ENCODE data around the gene RDH11.
A peak's percentile ranks its signal among the peaks of the same experiment; 100 is the strongest.
"Not testable (repeated sequence)": the region's sequence is repeated elsewhere in the genome, so short reads cannot be mapped to it uniquely, and the experiment has no call there.

Gene RDH11

GRCh38 chr14:67703997-67704396 lies 8.4 kb upstream of the RDH11 start:
- TF ChIP-seq, protein P1, sequence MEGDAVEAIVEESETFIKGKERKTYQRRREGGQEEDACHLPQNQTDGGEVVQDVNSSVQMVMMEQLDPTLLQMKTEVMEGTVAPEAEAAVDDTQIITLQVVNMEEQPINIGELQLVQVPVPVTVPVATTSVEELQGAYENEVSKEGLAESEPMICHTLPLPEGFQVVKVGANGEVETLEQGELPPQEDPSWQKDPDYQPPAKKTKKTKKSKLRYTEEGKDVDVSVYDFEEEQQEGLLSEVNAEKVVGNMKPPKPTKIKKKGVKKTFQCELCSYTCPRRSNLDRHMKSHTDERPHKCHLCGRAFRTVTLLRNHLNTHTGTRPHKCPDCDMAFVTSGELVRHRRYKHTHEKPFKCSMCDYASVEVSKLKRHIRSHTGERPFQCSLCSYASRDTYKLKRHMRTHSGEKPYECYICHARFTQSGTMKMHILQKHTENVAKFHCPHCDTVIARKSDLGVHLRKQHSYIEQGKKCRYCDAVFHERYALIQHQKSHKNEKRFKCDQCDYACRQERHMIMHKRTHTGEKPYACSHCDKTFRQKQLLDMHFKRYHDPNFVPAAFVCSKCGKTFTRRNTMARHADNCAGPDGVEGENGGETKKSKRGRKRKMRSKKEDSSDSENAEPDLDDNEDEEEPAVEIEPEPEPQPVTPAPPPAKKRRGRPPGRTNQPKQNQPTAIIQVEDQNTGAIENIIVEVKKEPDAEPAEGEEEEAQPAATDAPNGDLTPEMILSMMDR (conservative IDR thresholded peaks at IDR 0.05; ENCODE audit: low read depth, low read length), result no peak
- no peak for DNase-seq (ENCODE audit: low read depth)
- H3K4me3 ChIP-seq (ENCODE audit: low read depth, low read length), result no peak overlapping the region

DNA sequence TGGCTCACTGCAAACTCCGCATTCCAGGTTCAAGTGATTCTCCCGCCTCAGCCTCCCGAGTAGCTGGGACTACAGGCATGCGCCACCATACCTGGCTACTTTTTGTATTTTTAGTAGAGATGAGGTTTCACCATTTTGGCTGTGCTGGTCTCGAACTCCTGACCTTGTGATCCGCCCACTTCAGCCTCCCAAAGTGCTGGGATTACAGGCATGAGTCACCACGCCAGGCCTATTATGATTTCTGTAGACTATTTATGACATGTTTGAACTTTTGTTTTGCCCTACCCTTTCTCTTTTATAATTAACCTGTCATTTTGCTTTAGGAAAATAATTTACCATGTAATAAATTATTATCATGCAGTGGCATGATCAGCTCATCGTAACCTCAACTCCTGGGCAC lies 5.9 kb upstream of the RDH11 start, which contains the start of gene RDH12:
Gene RDH12, plus strand, starts transcription at position 395 of the 400 bp plus-strand sequence. CDS start 20,757 bp downstream, outside the sequence.
- not testable (repeated sequence) for H3K4me3 ChIP-seq (ENCODE audit: low read depth, low read length); DNase-seq (ENCODE audit: low read depth)

GRCh38 chr14:67698179-67698578 lies 2.6 kb upstream of the RDH11 start:
- H3K4me3 ChIP-seq (ENCODE audit: low read depth, low read length), result no peak overlapping the region
- DNase-seq (ENCODE audit: low read depth), result no peak
- TF ChIP-seq, protein P1 (conservative IDR thresholded peaks at IDR 0.05; ENCODE audit: low read depth, low read length), result no peak

GRCh38 chr14:67697006-67697405 lies 1.4 kb upstream of the RDH11 start:
- no peak for DNase-seq (ENCODE audit: low read depth)
- TF ChIP-seq, protein P1 (conservative IDR thresholded peaks at IDR 0.05; ENCODE audit: low read depth, low read length), result no peak
- H3K4me3 ChIP-seq (ENCODE audit: low read depth, low read length), result no peak overlapping the region

GRCh38 chr14:67694791-67695393 lies 672 bp downstream of the RDH11 start:
- peak; percentile 95 for DNase-seq (ENCODE audit: low read depth)
- peak overlapping the region; percentile 92 for H3K4me3 ChIP-seq (ENCODE audit: low read depth, low read length)
- TF ChIP-seq, protein P1 (conservative IDR thresholded peaks at IDR 0.05; ENCODE audit: low read depth, low read length), result no peak

- DNase-seq (ENCODE audit: low read depth), result no peak
- TF ChIP-seq, protein P1 (conservative IDR thresholded peaks at IDR 0.05; ENCODE audit: low read depth, low read length), result no peak
- no peak overlapping the region for H3K4me3 ChIP-seq (ENCODE audit: low read depth, low read length)
Measured at GRCh38 chr14:67690011-67690410, 5.6 kb downstream of the RDH11 start.

DNA sequence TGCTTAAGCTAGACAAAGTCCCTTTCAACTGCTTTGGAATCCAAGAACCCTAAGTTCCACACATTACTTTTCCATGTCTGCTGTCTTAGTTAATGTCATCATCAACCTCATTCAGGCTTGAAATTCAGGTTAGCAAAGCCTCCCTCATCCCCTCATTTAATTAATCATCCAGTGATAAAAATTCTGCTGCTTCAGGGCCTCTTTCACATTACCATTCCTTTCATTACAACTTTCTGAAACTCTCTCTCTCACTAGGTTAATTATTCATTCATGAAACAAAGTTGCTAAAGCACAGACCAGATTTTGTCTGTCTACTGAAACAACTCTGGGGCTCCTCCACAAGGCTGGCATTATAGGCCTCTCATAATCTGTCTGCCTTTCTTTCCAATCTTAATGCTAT lies 11.7 kb downstream of the RDH11 start:
- H3K4me3 ChIP-seq (ENCODE audit: low read depth, low read length), result no peak overlapping the region
- TF ChIP-seq, protein P1 (conservative IDR thresholded peaks at IDR 0.05; ENCODE audit: low read depth, low read length), result no peak
- no peak for DNase-seq (ENCODE audit: low read depth)
